NB4 (cell line): ENCODE data around the gene ADAP1.

Source experiments
- DNase-seq: peaks from one replicate; pipeline ENCODE4 v3.0.0; 2010; ENCODE audit warnings: low read depth
- H3K4me3 ChIP-seq: one replicate; pipeline ENCODE4 v1.5.1; 2011; ENCODE audit warnings: mild to moderate bottlenecking, low read depth, low read length, moderate library complexity
- CTCF ChIP-seq: IDR thresholded peaks from one replicate; pipeline ENCODE4 v1.5.1; 2012; ENCODE audit warnings: low read depth, low read length
- MAX ChIP-seq: IDR thresholded peaks from 2 replicates; pipeline ENCODE4 v1.6.1; 2011; ENCODE audit warnings: low read depth, low read length
- MYC ChIP-seq: IDR thresholded peaks from 2 replicates; pipeline ENCODE4 v1.6.1; 2011; ENCODE audit warnings: low read depth, low read length
- POLR2A ChIP-seq: IDR thresholded peaks from 2 replicates; pipeline ENCODE4 v1.6.1; 2011; ENCODE audit warnings: mild to moderate bottlenecking; ENCODE audit not compliant: insufficient read length; ENCODE audit errors: extremely low read depth

ADAP1 gene

GRCh38 chr7:861222-861621 lies 93.3 kb downstream of the ADAP1 start:
- no peak overlapping the region for H3K4me3 ChIP-seq
- no peak for TF ChIP-seq CTCF
- DNase-seq = no peak

GRCh38 chr7:860149-860548 lies 94.3 kb downstream of the ADAP1 start:
- no peak for DNase-seq
- no peak for TF ChIP-seq MYC
- no peak for TF ChIP-seq CTCF
- no peak for TF ChIP-seq MAX
- TF ChIP-seq POLR2A = no peak
- H3K4me3 ChIP-seq = no peak overlapping the region

- no peak overlapping the region for H3K4me3 ChIP-seq
- TF ChIP-seq MAX (no peak), CTCF (no peak), POLR2A (no peak), MYC (no peak)
- no peak for DNase-seq
Observed at GRCh38 chr7:859359-860030, 95.0 kb downstream of the ADAP1 start.

- TF ChIP-seq MAX (no peak), MYC (no peak), CTCF (no peak), POLR2A (no peak)
- no peak for DNase-seq
- H3K4me3 ChIP-seq = no peak overlapping the region
Observed at GRCh38 chr7:857661-858060, 96.8 kb downstream of the ADAP1 start.

GRCh38 chr7:856444-857095 lies 97.9 kb downstream of the ADAP1 start:
- DNase-seq = no peak
- TF ChIP-seq MYC = no peak
- no peak for TF ChIP-seq CTCF
- no peak for TF ChIP-seq POLR2A
- no peak for TF ChIP-seq MAX

More at GRCh38 chr7:856444-857095, 97.9 kb downstream of the ADAP1 start:
- H3K4me3 ChIP-seq = no peak overlapping the region
